ENCODE results near the gene ARSJ.

GRCh38 chr4:113998531-113998930 is 19.1 kb upstream of the ARSJ start:
- no peak for TF ChIP-seq CTCF (IDR thresholded peaks at IDR 0.05; ENCODE audit: low read length)
- no peak for TF ChIP-seq EZH2 (IDR thresholded peaks at IDR 0.05; ENCODE audit: borderline replicate concordance, low read length)
